DMS53 treated with DMSO at 0.1 percent for 48 hours (cell line): ENCODE measurements around the gene URB1.
"Not testable (repeated sequence)": the region's sequence is repeated elsewhere in the genome, so short reads cannot be mapped to it uniquely, and the experiment has no call there.

ENCODE experiments used
- DNase-seq: peaks from one replicate; lab custom pipeline; 2025; ENCODE audit not compliant: unreplicated experiment; lab: John Stamatoyannopoulos, UW

URB1 gene

DNA sequence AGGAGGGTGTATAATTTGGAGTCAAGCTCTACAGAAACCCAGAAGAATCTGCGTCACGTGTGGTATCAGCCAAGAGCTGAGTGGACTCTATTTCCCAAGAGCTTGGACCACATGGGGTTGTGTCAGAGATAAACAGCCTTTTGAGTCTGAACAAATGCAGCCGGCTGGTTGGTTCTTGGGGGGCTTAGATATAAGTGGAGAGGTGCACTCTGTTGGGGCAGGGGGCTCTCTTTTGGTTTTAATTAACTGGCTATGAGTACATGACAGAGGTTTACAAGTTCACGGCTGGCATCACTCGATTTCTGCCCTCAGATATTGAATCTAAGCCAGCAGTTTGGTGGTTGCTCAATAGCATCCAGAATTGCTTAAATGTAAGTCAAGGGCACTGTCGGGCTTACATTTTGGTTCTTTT lies 94.7 kb downstream of the URB1 start:
- no peak for DNase-seq

- DNase-seq = no peak
Observed at GRCh38 chr21:32297449-32297848, 95.4 kb downstream of the URB1 start.

DNA sequence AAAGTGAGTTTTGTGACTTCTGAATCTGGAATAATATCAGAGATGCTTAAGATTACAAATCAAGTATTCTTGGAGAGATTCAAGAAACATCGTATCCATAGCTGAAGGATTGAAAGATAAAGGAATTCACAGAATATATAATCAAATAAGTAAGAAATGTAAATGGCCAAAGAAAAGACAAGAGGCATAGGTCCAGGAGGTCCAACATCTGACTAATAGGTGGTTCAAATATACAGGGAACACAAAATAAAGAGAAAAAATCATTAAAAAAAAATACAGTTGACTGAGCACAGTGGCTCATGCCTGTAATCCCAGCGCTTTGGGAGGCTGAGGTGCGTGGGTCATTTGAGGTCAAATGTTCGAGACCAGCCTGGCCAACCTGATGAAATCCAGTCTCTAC lies 107.3 kb downstream of the URB1 start:
- DNase-seq = no peak

DNA sequence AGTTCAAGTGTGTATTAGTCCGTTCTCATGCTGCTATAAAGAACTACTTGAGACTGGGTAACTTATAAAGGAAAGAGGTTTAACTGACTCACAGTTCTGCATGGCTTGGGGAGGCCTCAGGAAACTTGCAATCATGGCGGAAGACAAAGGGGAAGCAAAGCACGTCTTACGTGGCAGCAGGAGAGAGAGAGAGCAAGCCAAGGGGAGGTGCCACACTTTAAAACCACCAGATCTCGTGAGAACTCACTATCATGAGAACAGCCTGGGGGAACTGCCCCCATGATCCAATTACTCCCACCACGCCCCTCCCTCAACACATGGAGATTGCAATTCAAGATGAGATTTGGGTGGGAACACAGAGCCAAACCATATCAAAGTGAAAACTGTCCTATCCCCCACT lies 109.8 kb downstream of the URB1 start:
- DNase-seq = no peak

GRCh38 chr21:32281531-32281930 lies 111.3 kb downstream of the URB1 start:
- no peak for DNase-seq

- no peak for DNase-seq
Observed at GRCh38 chr21:32279377-32279680, 113.5 kb downstream of the URB1 start.

DNA sequence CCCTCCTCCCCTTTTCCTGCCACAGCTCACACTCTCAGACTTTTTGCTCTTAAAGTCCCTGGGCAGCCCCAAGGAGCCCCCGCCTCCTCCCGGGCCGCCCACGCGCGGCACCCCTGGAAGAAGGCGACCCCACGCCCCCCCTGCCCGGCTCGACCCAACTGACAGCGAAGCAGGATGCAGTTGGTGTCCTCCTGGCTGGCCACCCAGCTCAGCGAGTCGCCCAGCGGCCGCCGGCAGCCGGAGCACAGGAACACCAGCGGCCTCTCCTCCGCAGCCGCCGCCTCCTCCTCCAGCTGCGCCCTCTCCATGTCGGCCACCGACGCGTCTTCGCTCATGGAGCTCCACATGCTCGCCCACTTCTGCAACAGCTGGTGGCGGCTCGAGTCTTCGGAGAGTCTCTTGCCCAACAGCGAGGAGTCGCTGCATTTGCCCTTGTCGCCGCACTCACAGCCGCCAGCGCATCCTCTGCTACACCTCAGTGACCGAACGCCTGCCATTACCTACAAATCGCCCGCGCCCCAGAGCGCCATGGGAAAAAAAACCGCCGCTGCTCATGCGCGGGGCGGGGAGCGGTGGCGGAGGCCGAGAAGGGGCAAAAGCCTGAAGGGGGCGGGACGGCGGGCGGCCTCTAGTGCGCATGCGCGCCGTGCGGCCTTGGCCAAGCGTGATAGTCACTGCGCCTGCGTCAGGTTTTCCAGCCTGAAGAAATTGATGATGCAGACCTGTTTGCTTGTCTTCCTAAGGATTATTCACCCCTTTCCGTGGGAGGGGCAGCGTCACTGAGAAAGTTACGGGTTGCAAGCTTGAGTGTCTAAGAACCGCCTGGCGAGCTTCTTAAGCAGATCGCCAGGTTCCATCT lies 114.1 kb downstream of the URB1 start, which contains the start of gene MIS18A:
TSS of gene MIS18A (minus strand) at position 532 of the 859 bp plus-strand sequence. CDS start at position 497, 35 bp downstream.
- DNase-seq = peak; percentile 84

- DNase-seq = no peak
Observed at GRCh38 chr21:32278103-32278502, 114.7 kb downstream of the URB1 start.

GRCh38 chr21:32276671-32277070 lies 116.1 kb downstream of the URB1 start:
- DNase-seq = no peak

- no peak for DNase-seq
Observed at GRCh38 chr21:32270748-32271147, 122.1 kb downstream of the URB1 start.

DNA sequence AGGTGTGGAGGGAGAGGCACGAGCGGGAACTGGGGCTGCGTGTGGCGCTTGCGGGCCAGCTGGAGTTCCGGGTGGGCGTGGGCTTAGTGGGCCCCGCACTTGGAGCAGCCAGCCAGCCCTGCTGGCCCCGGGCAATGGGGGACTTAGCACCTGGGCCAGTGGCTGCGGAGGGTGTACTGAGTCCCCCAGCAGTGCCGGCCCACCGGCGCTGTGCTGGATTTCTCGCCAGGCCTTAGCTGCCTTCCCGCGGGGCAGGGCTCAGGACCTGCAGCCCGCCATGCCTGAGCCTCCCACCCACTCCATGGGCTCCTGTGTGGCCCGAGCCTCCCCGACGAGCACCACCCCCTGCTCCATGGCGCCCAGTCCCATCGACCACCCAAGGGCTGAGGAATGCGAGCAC lies 127.5 kb downstream of the URB1 start:
- DNase-seq = not testable (repeated sequence)

- DNase-seq = no peak
Observed at GRCh38 chr21:32261929-32262328, 130.9 kb downstream of the URB1 start.
